B cell (primary cell): ENCODE data around the gene POSTN.

ENCODE experiments used
- EZH2 ChIP-seq: IDR thresholded peaks from 2 replicates; pipeline ENCODE4 v1.6.1; 2012; ENCODE audit warnings: borderline replicate concordance, low read depth, mild to moderate bottlenecking, moderate library complexity, low read length; ENCODE audit not compliant: insufficient read depth, poor library complexity, severe bottlenecking
- TF ChIP-seq, protein P1 (sequence below): fragments of 200-600 bp; IDR thresholded peaks from one replicate; pipeline ENCODE4 v1.8.0; 2022; ENCODE audit warnings: antibody characterized with exemption, mild to moderate bottlenecking

DNA sequence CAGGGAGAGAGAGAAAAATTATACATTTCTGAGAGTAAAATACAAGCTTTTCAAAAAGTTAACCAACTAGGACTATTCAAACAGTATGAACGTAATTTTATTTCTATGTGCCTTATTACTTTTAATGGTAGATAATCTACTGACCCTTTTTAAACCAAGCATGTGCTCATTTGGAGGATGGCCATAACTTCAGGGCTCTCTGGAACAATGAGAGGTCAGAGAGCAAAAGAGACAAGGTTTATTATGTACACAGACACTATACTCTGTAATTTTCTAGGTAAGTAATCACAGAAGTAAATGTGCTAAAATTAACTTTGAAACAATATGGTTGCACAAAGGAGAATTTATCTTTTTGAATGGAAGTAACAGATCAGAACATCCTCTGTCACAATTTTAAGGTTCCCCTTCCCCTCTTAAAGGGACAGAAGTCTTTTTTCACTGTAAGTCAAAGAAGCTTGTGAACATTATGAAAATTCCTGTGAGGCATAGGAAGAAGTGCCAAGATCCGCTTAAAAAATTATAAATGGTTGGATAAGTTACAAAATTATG is 1.0 kb downstream of the POSTN start:
- TF ChIP-seq, protein P1, sequence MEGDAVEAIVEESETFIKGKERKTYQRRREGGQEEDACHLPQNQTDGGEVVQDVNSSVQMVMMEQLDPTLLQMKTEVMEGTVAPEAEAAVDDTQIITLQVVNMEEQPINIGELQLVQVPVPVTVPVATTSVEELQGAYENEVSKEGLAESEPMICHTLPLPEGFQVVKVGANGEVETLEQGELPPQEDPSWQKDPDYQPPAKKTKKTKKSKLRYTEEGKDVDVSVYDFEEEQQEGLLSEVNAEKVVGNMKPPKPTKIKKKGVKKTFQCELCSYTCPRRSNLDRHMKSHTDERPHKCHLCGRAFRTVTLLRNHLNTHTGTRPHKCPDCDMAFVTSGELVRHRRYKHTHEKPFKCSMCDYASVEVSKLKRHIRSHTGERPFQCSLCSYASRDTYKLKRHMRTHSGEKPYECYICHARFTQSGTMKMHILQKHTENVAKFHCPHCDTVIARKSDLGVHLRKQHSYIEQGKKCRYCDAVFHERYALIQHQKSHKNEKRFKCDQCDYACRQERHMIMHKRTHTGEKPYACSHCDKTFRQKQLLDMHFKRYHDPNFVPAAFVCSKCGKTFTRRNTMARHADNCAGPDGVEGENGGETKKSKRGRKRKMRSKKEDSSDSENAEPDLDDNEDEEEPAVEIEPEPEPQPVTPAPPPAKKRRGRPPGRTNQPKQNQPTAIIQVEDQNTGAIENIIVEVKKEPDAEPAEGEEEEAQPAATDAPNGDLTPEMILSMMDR = no peak
- TF ChIP-seq EZH2 = no peak
